Liver (tissue), 10 donors: ENCODE data around the gene OR2G2. TPM values are rescaled to one million over a fixed set of nuclear protein-coding genes. Genes with fewer than 3 reads are reported as not detected.

ENCODE experiments used
- DNase-seq: peaks from one replicate; pipeline ENCODE4 v3.0.0-alpha.2; 2017; ENCODE audit warnings: low spot score
- H3K27ac ChIP-seq, 2 donors: one replicate each; pipeline ENCODE4 v1.7.0; 2013; ENCODE audit warnings: inconsistent platforms in 2 of 2, low read length in 2 of 2, control low read depth in 1 of 2, low read depth in 1 of 2, mild to moderate bottlenecking in 1 of 2
- H3K27me3 ChIP-seq, 4 donors: one replicate each; pipeline versions ENCODE4 v1.6.1 to v1.7.0; 2013; ENCODE audit warnings: low read length in 3 of 4, inconsistent platforms in 1 of 4, mild to moderate bottlenecking in 1 of 4, moderate library complexity in 1 of 4; ENCODE audit not compliant: control insufficient read depth in 4 of 4, insufficient read depth in 4 of 4
- H3K36me3 ChIP-seq, 4 donors: one replicate each; pipeline versions ENCODE4 v1.6.1 to v1.7.0; 2013; ENCODE audit warnings: low read length in 3 of 4, mild to moderate bottlenecking in 3 of 4, low read depth in 1 of 4, moderate library complexity in 1 of 4; ENCODE audit not compliant: control insufficient read depth in 4 of 4, insufficient read depth in 3 of 4
- H3K4me1 ChIP-seq, 4 donors: one replicate each; pipeline versions ENCODE4 v1.6.1 to v1.7.0; 2013; ENCODE audit warnings: low read length in 3 of 4, mild to moderate bottlenecking in 3 of 4, moderate library complexity in 1 of 4; ENCODE audit not compliant: control insufficient read depth in 4 of 4, insufficient read depth in 4 of 4
- H3K4me3 ChIP-seq, 3 donors: one replicate each; pipeline versions ENCODE4 v1.6.1 to v1.7.0; 2013; ENCODE audit warnings: low read length in 3 of 3, control low read depth in 1 of 3, low read depth in 1 of 3, mild to moderate bottlenecking in 1 of 3
- H3K9ac ChIP-seq, 2 donors: one replicate each; pipeline ENCODE4 v1.7.0; 2013; ENCODE audit warnings: low read length in 2 of 2, mild to moderate bottlenecking in 2 of 2, moderate library complexity in 2 of 2, control low read depth in 1 of 2, low read depth in 1 of 2
- H3K9me3 ChIP-seq, 4 donors: one replicate each; pipeline versions ENCODE4 v1.6.1 to v1.7.0; 2013; ENCODE audit warnings: low read length in 3 of 4; ENCODE audit not compliant: control insufficient read depth in 4 of 4
- ATF3 ChIP-seq: IDR thresholded peaks from 2 replicates; pipeline ENCODE4 v1.6.1; 2016; ENCODE audit warnings: antibody characterized with exemption
- FOXA1 ChIP-seq: IDR thresholded peaks from 2 replicates; pipeline ENCODE4 v1.6.1; 2016; ENCODE audit warnings: antibody characterized with exemption
- HNF4A ChIP-seq, 2 donors: conservative IDR thresholded peaks; 2 replicates each; pipeline ENCODE4 v1.6.1; 2016; ENCODE audit warnings: antibody characterized with exemption in 2 of 2, mild to moderate bottlenecking in 2 of 2
- HNF4G ChIP-seq: IDR thresholded peaks from 2 replicates; pipeline ENCODE4 v1.6.1; 2016; ENCODE audit warnings: antibody characterized with exemption
- NR2F2 ChIP-seq: IDR thresholded peaks from 2 replicates; pipeline ENCODE4 v1.6.1; 2016; ENCODE audit warnings: antibody characterized with exemption
- RAD21 ChIP-seq, 2 donors: IDR thresholded peaks; 2 replicates each; pipeline ENCODE4 v1.6.1; 2016; ENCODE audit warnings: antibody characterized with exemption in 2 of 2, mild to moderate bottlenecking in 2 of 2
- REST ChIP-seq: IDR thresholded peaks from 2 replicates; pipeline ENCODE4 v1.6.1; 2016; ENCODE audit warnings: antibody characterized with exemption, mild to moderate bottlenecking
- RXRA ChIP-seq, 2 donors: IDR thresholded peaks; 2 replicates each; pipeline ENCODE4 v1.6.1; 2017 to 2018; ENCODE audit warnings: antibody characterized with exemption in 2 of 2, mild to moderate bottlenecking in 1 of 2
- YY1 ChIP-seq: IDR thresholded peaks from 2 replicates; pipeline ENCODE4 v1.6.1; 2016; ENCODE audit warnings: antibody characterized with exemption, mild to moderate bottlenecking
- WGBS: extraction: QIAGEN DNeasy Blood & Tissue Kit; methylation state at CpG from one replicate; pipeline ENCODE4 v1.1.7; 2013; 5-methylcytosine and 5-hydroxymethylcytosine counted together
- polyA plus RNA-seq, 2 donors: library from polyadenylated mRNA; stranded (reverse) in 1 of 2; unstranded in 1 of 2; fragments of 200-250 nt in 1 of 2; fragments of >200 nt in 1 of 2; fragmentation: Nextera tagmentation in 1 of 2; extraction: Ambion mirVana in 1 of 2; gene quantifications; one replicate each; pipeline versions ENCODE4 v1.2.1 to v1.2.3, GENCODE V29; 2013 to 2015
- small RNA-seq: library from RNA; depleted of rRNA; stranded (forward); fragments of <200 nt; gene quantifications from one replicate; pipeline ENCODE3, GENCODE V24; 2014
- total RNA-seq, 2 donors: library from RNA; depleted of rRNA; stranded (reverse); fragments of >200 nt; gene quantifications; one replicate each; pipeline ENCODE4 v1.2.3, GENCODE V29; 2014
- TF ChIP-seq, protein P1 (sequence below): IDR thresholded peaks from 2 replicates; pipeline ENCODE4 v1.6.1; 2016; ENCODE audit warnings: antibody characterized with exemption
- TF ChIP-seq, protein P2 (sequence below): fragments of 150-350 bp; IDR thresholded peaks from 2 replicates; pipeline ENCODE4 v1.5.1; 2017; ENCODE audit warnings: improper control_type of control experiment, low read depth, low read length; ENCODE audit not compliant: missing input control
- TF ChIP-seq, protein P3 (sequence below): IDR thresholded peaks from 2 replicates; pipeline ENCODE4 v1.6.1; 2016; ENCODE audit warnings: antibody characterized with exemption
- donor health status: healthy.
- donor health status: healthy.
- donor health status: healthy.
- donor health status: healthy.
- donor health status: healthy.

Gene OR2G2
- total and polyA plus RNA-seq, 4 donors: not detected

DNA sequence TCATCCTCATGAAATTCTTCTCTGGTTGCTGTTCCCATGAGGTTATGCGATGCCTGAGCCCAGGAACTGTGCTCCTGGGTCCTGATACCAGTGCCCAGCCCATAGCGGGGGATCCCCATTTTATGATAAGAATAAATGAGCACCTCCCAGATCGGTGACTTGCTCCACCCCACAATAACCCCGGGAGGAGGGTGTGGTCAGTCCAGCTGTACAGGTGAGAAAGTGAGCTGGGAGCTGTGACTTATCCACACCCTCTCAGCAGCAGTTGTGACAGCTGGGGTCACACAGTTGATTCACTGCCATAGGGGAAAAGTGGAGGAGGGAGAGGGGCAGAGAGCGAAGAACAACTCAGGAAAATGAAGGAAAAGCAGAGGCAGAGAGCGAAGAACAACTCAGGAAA, 50.6 kb downstream of the OR2G2 start:
- no peaks in the 10 kb centered on the region for H3K4me1 ChIP-seq
- no peak for DNase-seq
- no peak overlapping the region for H3K27ac ChIP-seq
- H3K4me3 ChIP-seq: no peak overlapping the region
- peaks cover 0 to 2% (median 0%) of the 10 kb centered on the region in 4 donors for H3K27me3 ChIP-seq
- H3K36me3 ChIP-seq: no peaks in the 10 kb centered on the region
- no peak overlapping the region for H3K9ac ChIP-seq
- 70% methylated on average over 6 of the region's 6 CpGs for WGBS
- no peak for TF ChIP-seq YY1
- TF ChIP-seq, protein P1, sequence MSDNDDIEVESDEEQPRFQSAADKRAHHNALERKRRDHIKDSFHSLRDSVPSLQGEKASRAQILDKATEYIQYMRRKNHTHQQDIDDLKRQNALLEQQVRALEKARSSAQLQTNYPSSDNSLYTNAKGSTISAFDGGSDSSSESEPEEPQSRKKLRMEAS: no peak
- no peak for TF ChIP-seq REST
- TF ChIP-seq ATF3: no peak
- TF ChIP-seq, protein P2, sequence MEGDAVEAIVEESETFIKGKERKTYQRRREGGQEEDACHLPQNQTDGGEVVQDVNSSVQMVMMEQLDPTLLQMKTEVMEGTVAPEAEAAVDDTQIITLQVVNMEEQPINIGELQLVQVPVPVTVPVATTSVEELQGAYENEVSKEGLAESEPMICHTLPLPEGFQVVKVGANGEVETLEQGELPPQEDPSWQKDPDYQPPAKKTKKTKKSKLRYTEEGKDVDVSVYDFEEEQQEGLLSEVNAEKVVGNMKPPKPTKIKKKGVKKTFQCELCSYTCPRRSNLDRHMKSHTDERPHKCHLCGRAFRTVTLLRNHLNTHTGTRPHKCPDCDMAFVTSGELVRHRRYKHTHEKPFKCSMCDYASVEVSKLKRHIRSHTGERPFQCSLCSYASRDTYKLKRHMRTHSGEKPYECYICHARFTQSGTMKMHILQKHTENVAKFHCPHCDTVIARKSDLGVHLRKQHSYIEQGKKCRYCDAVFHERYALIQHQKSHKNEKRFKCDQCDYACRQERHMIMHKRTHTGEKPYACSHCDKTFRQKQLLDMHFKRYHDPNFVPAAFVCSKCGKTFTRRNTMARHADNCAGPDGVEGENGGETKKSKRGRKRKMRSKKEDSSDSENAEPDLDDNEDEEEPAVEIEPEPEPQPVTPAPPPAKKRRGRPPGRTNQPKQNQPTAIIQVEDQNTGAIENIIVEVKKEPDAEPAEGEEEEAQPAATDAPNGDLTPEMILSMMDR: no peak
- TF ChIP-seq NR2F2: no peak
- no peak for TF ChIP-seq RAD21 (IDR thresholded peaks at IDR 0.05)
- TF ChIP-seq FOXA1: no peak
- no peak for TF ChIP-seq HNF4G
- TF ChIP-seq, protein P3, sequence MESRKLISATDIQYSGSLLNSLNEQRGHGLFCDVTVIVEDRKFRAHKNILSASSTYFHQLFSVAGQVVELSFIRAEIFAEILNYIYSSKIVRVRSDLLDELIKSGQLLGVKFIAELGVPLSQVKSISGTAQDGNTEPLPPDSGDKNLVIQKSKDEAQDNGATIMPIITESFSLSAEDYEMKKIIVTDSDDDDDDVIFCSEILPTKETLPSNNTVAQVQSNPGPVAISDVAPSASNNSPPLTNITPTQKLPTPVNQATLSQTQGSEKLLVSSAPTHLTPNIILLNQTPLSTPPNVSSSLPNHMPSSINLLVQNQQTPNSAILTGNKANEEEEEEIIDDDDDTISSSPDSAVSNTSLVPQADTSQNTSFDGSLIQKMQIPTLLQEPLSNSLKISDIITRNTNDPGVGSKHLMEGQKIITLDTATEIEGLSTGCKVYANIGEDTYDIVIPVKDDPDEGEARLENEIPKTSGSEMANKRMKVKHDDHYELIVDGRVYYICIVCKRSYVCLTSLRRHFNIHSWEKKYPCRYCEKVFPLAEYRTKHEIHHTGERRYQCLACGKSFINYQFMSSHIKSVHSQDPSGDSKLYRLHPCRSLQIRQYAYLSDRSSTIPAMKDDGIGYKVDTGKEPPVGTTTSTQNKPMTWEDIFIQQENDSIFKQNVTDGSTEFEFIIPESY: no peak
- TF ChIP-seq RXRA (IDR thresholded peaks at IDR 0.05): no peak
- TF ChIP-seq HNF4A (conservative IDR thresholded peaks at IDR 0.05): no peak
- H3K9me3 ChIP-seq: no peaks in the 10 kb centered on the region

Small RNAs within 50 kb of the gene (small RNA-seq; reads per million reads assigned to genes)
- not detected for gene RF00026

Other genes starting within 250 kb of the OR2G2 start
- gene NLRP3, start 172.2 kb upstream of the OR2G2 start, total RNA-seq: 1 to 10 TPM in 1 of 2 donors, under 1 TPM in 1; 0.84 to 1.9 TPM
- gene NLRP3, start 172.2 kb upstream of the OR2G2 start, polyA plus RNA-seq: under 1 TPM; 0.28 to 0.39 TPM
- not detected for gene OR2B11, start 130.3 kb upstream of the OR2G2 start, total RNA-seq
- not detected for gene OR2B11, start 130.3 kb upstream of the OR2G2 start, polyA plus RNA-seq
- under 1 TPM in 1 of 2 donors, not detected in 1; 0.05 TPM for gene OR2C3, start 51.9 kb upstream of the OR2G2 start, total RNA-seq
- gene OR2C3, start 51.9 kb upstream of the OR2G2 start, polyA plus RNA-seq: not detected
- gene GCSAML, start 39.2 kb upstream of the OR2G2 start, total RNA-seq: 1 to 10 TPM in 1 of 2 donors, not detected in 1; 1.8 TPM
- under 1 TPM in 1 of 2 donors, not detected in 1; 0.03 TPM for gene GCSAML, start 39.2 kb upstream of the OR2G2 start, polyA plus RNA-seq
- gene OR2G3, start 17.2 kb downstream of the OR2G2 start, total RNA-seq: not detected
- not detected for gene OR2G3, start 17.2 kb downstream of the OR2G2 start, polyA plus RNA-seq
- gene OR13G1, start 91.4 kb downstream of the OR2G2 start, total RNA-seq: not detected
- gene OR13G1, start 91.4 kb downstream of the OR2G2 start, polyA plus RNA-seq: not detected
- gene OR6F1, start 128.3 kb downstream of the OR2G2 start, total RNA-seq: not detected
- not detected for gene OR6F1, start 128.3 kb downstream of the OR2G2 start, polyA plus RNA-seq
- gene OR14K1, start 150.3 kb downstream of the OR2G2 start, total RNA-seq: not detected
- not detected for gene OR14K1, start 150.3 kb downstream of the OR2G2 start, polyA plus RNA-seq
- not detected for gene OR14A2, start 159.8 kb downstream of the OR2G2 start, total RNA-seq
- gene OR14A2, start 159.8 kb downstream of the OR2G2 start, polyA plus RNA-seq: not detected
- gene OR1C1, start 172.2 kb downstream of the OR2G2 start, total RNA-seq: not detected
- not detected for gene OR1C1, start 172.2 kb downstream of the OR2G2 start, polyA plus RNA-seq
- not detected for gene OR14A16, start 235.8 kb downstream of the OR2G2 start, total RNA-seq
- gene OR14A16, start 235.8 kb downstream of the OR2G2 start, polyA plus RNA-seq: not detected